Measurements from ENCODE around the gene KHSRP. TPM values are rescaled to one million over a fixed set of nuclear protein-coding genes. Genes with fewer than 3 reads are reported as not detected.

The KHSRP gene
- total and polyA plus RNA-seq, 7 experiments from 2014 or later, result 12.5 to 276 (median 149) TPM

DNA sequence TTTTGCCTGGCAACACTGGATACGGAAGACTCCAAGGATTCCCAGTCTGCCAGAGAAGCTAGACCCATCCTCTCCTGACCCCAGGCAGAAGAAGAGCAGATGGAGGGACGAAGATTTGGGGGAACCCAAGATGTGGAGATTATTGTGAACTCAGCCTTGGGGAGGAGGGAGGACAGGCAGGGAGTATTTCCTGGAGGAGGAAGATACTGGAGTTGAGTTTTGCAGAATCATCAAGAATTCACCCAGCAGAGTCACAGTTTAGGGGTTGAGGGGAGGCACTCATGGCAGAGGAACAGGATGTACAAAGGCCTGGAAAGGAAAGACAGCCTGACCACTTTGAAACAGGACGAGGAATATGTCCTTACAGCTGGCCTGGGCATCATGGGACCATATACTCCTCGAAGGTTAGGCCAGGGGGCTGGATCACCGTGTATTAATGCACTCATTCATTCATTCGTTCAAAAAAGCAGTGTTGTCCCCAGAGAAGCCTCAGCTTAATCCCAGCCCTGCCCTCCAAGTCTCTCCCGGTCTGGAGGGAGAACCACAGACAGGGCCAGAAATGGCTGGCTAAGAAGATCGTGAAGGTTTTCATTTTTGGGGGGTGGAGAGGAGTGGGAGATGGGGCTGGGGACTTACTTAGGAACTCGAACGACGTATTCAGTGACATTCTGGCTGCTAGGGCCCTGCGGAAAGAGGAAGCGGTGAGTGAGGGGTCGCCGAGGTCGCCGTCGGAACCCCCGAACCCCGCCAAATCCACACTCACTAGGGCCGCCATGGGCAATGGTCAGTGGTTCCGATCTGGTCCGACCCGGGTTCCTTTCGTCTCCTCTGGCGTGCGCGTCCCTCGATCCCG is 32.2 kb downstream of the KHSRP start:
- H3K4me3 ChIP-seq (ENCODE audit: low read length), result peak overlapping the region; percentile 81
- peaks cover 8 to 12% of the 10 kb centered on the region in 2 donors for H3K4me1 ChIP-seq (ENCODE audit: control insufficient read depth in 2 of 2, insufficient read depth in 2 of 2, low read length in 2 of 2)
- no peaks in the 10 kb centered on the region for H3K9me3 ChIP-seq (ENCODE audit: control insufficient read depth in 2 of 3, low read length in 3 of 3)
- peaks cover 0 to 18% (median 11%) of the 10 kb centered on the region in 5 donors for H3K36me3 Mint-ChIP-seq
- H3K27me3 ChIP-seq (ENCODE audit: control insufficient read depth in 2 of 2, insufficient read depth in 2 of 2, low read length in 2 of 2), result no peaks in the 10 kb centered on the region
- H3K27me3 Mint-ChIP-seq, result no peaks in the 10 kb centered on the region
- H3K36me3 ChIP-seq (ENCODE audit: control insufficient read depth in 2 of 3, insufficient read depth in 3 of 3, low read length in 3 of 3), result peaks cover 0 to 41% (median 5%) of the 10 kb centered on the region in 3 experiments
- H3K27ac ChIP-seq (ENCODE audit: low read depth, low read length), result peak overlapping the region; percentile 98
- H3K27ac Mint-ChIP-seq, result peak overlapping the region; percentile 95 to 99 (median 97)
- peak overlapping the region; percentile 90 to 95 (median 94) for H3K4me3 Mint-ChIP-seq
- intact Hi-C loops (cut with micrococcal nuclease), result loop anchor here (1.0 to 2.0 kb wide), 7 partner anchors 19 to 345 kb away; partner anchors contain the start of genes CLPP (in 2 of the 2) and GPR108 (in 1 of the 2)
- H3K4me1 Mint-ChIP-seq, result peaks cover 20 to 27% (median 25%) of the 10 kb centered on the region in 7 donors
- ChIA-PET POLR2A (interaction anchor here (0.8 to 2.2 kb wide), 6 partner anchors 20 to 86 kb away, joined by 3 to 11 read pairs (median 4); partner anchors contain the start of genes ALKBH7 and CLPP), CTCF (interaction anchor here (1.2 kb wide), 1 partner anchor 20 kb away, joined by 4 read pairs; the partner anchor contains the start of gene ALKBH7)
- DNase-seq (peak in 1 of 9 donors; percentile 11), ATAC-seq (no peak)
- H3K9me3 Mint-ChIP-seq, result no peaks in the 10 kb centered on the region

DNA sequence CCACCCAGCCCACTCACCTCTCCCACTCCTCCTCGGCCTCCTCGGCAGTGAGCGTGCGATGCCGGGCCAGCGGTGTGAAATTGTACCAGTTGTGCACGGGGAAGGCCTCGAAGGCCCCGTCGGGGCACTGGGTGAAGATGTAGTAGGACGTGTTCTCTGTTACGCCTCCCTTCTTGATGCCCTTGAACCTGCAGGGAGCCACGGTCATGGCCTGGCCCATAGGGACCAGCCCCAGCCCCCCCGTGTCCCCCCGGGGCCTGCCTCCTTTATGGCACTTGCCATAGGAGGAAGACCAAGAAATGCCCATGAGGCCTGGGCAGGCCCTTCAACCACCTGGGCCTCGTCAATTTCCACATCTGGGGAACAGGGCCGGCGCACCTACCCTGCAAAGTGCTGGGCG is 37.2 kb downstream of the KHSRP start:
- Mint-ChIP-seq H3K4me3 (no peak overlapping the region), H3K9me3 (no peaks in the 10 kb centered on the region), H3K4me1 (peaks cover 13 to 14% (median 13%) of the 10 kb centered on the region in 7 donors), H3K27me3 (no peaks in the 10 kb centered on the region), H3K36me3 (peaks cover 0 to 27% (median 19%) of the 10 kb centered on the region in 5 donors), H3K27ac (no peak overlapping the region)
- no peak for DNase-seq
- Histone ChIP-seq H3K4me1 (ENCODE audit: control insufficient read depth in 2 of 2, insufficient read depth in 2 of 2, low read length in 2 of 2) (peaks cover 5 to 6% of the 10 kb centered on the region in 2 donors), H3K4me3 (ENCODE audit: low read length) (no peak overlapping the region), H3K36me3 (ENCODE audit: control insufficient read depth in 2 of 3, insufficient read depth in 3 of 3, low read length in 3 of 3) (peaks cover 0 to 77% (median 5%) of the 10 kb centered on the region in 3 experiments), H3K27me3 (ENCODE audit: control insufficient read depth in 2 of 2, insufficient read depth in 2 of 2, low read length in 2 of 2) (no peaks in the 10 kb centered on the region), H3K27ac (ENCODE audit: low read depth, low read length) (no peak overlapping the region), H3K9me3 (ENCODE audit: control insufficient read depth in 2 of 3, low read length in 3 of 3) (no peaks in the 10 kb centered on the region)
- ChIA-PET POLR2A (interaction anchor here (0.6 kb wide), 1 partner anchor 117 kb away, joined by 3 read pairs; no protein-coding TSS in a partner anchor), CTCF (interaction anchor here (0.6 kb wide), 1 partner anchor 16 kb away, joined by 3 read pairs; no protein-coding TSS in a partner anchor)
- ATAC-seq, result no peak
- intact Hi-C loops (cut with micrococcal nuclease), result no loop called here

- intact Hi-C loops (cut with micrococcal nuclease), result no loop called here
- Histone ChIP-seq H3K27ac (ENCODE audit: low read depth, low read length) (no peak overlapping the region), H3K4me3 (ENCODE audit: low read length) (no peak overlapping the region), H3K9me3 (ENCODE audit: control insufficient read depth in 2 of 3, low read length in 3 of 3) (peaks cover 0 to 7% (median 0%) of the 10 kb centered on the region in 3 experiments), H3K4me1 (ENCODE audit: control insufficient read depth in 2 of 2, insufficient read depth in 2 of 2, low read length in 2 of 2) (no peaks in the 10 kb centered on the region), H3K36me3 (ENCODE audit: control insufficient read depth in 2 of 3, insufficient read depth in 3 of 3, low read length in 3 of 3) (peaks cover 0 to 92% (median 21%) of the 10 kb centered on the region in 3 experiments), H3K27me3 (ENCODE audit: control insufficient read depth in 2 of 2, insufficient read depth in 2 of 2, low read length in 2 of 2) (no peaks in the 10 kb centered on the region)
- Mint-ChIP-seq H3K27me3 (no peaks in the 10 kb centered on the region), H3K36me3 (peaks cover 5 to 42% (median 26%) of the 10 kb centered on the region in 5 donors), H3K4me3 (no peak overlapping the region), H3K4me1 (peaks cover 0 to 4% (median 0%) of the 10 kb centered on the region in 7 donors), H3K9me3 (peaks cover 0 to 6% (median 0%) of the 10 kb centered on the region in 11 donors), H3K27ac (no peak overlapping the region)
- no peak for ATAC-seq
- ChIA-PET POLR2A (no interaction called here), CTCF (no interaction called here)
- no peak for DNase-seq
Observed at GRCh38 chr19:6384381-6384780, 40.2 kb downstream of the KHSRP start.

- Histone ChIP-seq H3K27me3 (ENCODE audit: control insufficient read depth in 2 of 2, insufficient read depth in 2 of 2, low read length in 2 of 2) (no peaks in the 10 kb centered on the region), H3K27ac (ENCODE audit: low read depth, low read length) (no peak overlapping the region), H3K4me3 (ENCODE audit: low read length) (no peak overlapping the region), H3K4me1 (ENCODE audit: control insufficient read depth in 2 of 2, insufficient read depth in 2 of 2, low read length in 2 of 2) (no peaks in the 10 kb centered on the region), H3K9me3 (ENCODE audit: control insufficient read depth in 2 of 3, low read length in 3 of 3) (peaks cover 0 to 7% (median 0%) of the 10 kb centered on the region in 3 experiments), H3K36me3 (ENCODE audit: control insufficient read depth in 2 of 3, insufficient read depth in 3 of 3, low read length in 3 of 3) (peaks cover 0 to 89% (median 18%) of the 10 kb centered on the region in 3 experiments)
- Mint-ChIP-seq H3K27ac (peak overlapping the region in 1 of 9 donors; percentile 70), H3K9me3 (peaks cover 0 to 6% (median 0%) of the 10 kb centered on the region in 11 donors), H3K4me1 (peaks cover 0 to under 1% (median 0%) of the 10 kb centered on the region in 7 donors), H3K27me3 (no peaks in the 10 kb centered on the region), H3K4me3 (no peak overlapping the region), H3K36me3 (peaks cover 5 to 37% (median 23%) of the 10 kb centered on the region in 5 donors)
- intact Hi-C loops (cut with micrococcal nuclease), result no loop called here
- CTCF ChIA-PET, result no interaction called here
- POLR2A ChIA-PET, result interaction anchor here (0.7 kb wide), 1 partner anchor 634 kb away, joined by 4 read pairs; no protein-coding TSS in a partner anchor
- ATAC-seq, result no peak
- DNase-seq, result no peak
Observed at GRCh38 chr19:6383188-6383587, 41.4 kb downstream of the KHSRP start.

DNA sequence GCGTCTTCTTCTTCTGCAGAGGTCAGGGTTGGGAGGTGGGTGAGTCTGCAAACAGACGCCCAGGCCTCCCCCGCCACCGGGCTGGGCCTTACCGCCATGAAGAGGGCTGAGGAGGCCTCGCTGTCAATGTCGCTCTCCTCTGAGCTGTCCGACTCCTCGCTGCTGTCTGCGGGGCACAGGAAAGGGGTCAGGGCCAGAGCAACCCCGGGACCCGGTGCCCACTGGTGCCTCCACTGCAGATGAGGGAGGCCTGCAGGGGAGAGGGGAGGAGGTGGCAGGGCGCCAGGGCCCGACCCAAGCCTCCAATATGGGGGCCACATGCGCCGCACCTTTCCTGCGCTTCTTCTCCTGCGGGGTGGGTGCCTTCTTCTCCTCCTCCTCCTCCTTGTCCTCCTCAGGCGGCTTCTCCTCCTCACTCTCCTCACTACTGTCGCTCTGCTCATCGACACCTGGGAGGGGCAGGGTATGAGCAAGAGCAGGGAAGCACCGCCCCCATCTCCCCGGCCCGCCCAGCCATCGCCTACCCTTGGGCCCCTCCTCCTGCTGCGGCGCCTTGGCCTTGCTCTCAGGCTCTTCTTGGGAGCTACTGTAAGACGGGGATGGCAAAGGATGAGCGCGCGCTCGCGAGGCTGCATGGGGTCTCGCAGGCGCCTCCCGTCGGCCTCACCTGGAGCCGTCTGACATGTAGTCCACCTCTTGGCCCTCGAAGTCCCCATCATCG is 43.4 kb downstream of the KHSRP start:
- peaks cover 0 to 70% (median 16%) of the 10 kb centered on the region in 3 experiments for H3K36me3 ChIP-seq (ENCODE audit: control insufficient read depth in 2 of 3, insufficient read depth in 3 of 3, low read length in 3 of 3)
- no peak for DNase-seq
- Mint-ChIP-seq H3K36me3 (peaks cover 5 to 28% (median 22%) of the 10 kb centered on the region in 5 donors), H3K4me1 (no peaks in the 10 kb centered on the region), H3K27me3 (no peaks in the 10 kb centered on the region), H3K9me3 (peaks cover 0 to 6% (median 0%) of the 10 kb centered on the region in 11 donors), H3K27ac (peak overlapping the region in 1 of 9 donors; percentile 56), H3K4me3 (no peak overlapping the region)
- no peak for ATAC-seq
- no peak overlapping the region for H3K4me3 ChIP-seq (ENCODE audit: low read length)
- CTCF ChIA-PET, result no interaction called here
- H3K4me1 ChIP-seq (ENCODE audit: control insufficient read depth in 2 of 2, insufficient read depth in 2 of 2, low read length in 2 of 2), result no peaks in the 10 kb centered on the region
- H3K27me3 ChIP-seq (ENCODE audit: control insufficient read depth in 2 of 2, insufficient read depth in 2 of 2, low read length in 2 of 2), result no peaks in the 10 kb centered on the region
- peaks cover 0 to 7% (median 0%) of the 10 kb centered on the region in 3 experiments for H3K9me3 ChIP-seq (ENCODE audit: control insufficient read depth in 2 of 3, low read length in 3 of 3)
- no peak overlapping the region for H3K27ac ChIP-seq (ENCODE audit: low read depth, low read length)
- POLR2A ChIA-PET, result no interaction called here
- intact Hi-C loops (cut with micrococcal nuclease), result no loop called here

DNA sequence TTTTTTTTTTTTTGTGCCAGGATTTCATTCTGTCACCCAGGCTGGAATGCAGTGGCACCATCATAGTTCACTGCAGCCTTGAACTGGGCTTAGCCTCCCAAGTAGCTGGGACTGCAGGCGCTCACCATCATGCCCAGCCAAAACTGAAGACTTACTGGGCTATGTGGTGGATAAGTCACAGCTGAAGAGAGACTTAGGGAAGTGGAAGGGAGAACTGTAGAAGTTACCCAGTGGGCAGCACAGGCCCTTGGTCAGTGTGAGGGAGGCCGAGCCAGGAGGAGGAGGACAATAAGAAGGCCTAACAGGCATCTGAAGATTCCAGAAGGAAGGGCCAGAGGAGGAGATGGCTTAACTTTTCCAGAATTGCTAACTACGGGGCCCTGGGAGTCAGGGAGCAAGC is 44.9 kb downstream of the KHSRP start:
- Mint-ChIP-seq H3K4me3 (no peak overlapping the region), H3K27me3 (no peaks in the 10 kb centered on the region), H3K27ac (peak overlapping the region in 1 of 9 donors; percentile 62), H3K9me3 (peaks cover 0 to 6% (median 0%) of the 10 kb centered on the region in 11 donors), H3K4me1 (no peaks in the 10 kb centered on the region), H3K36me3 (peaks cover 5 to 28% (median 14%) of the 10 kb centered on the region in 5 donors)
- no peaks in the 10 kb centered on the region for H3K4me1 ChIP-seq (ENCODE audit: control insufficient read depth in 2 of 2, insufficient read depth in 2 of 2, low read length in 2 of 2)
- no peak overlapping the region for H3K4me3 ChIP-seq (ENCODE audit: low read length)
- H3K27ac ChIP-seq (ENCODE audit: low read depth, low read length), result no peak overlapping the region
- CTCF ChIA-PET, result no interaction called here
- peaks cover 0 to 57% (median 16%) of the 10 kb centered on the region in 3 experiments for H3K36me3 ChIP-seq (ENCODE audit: control insufficient read depth in 2 of 3, insufficient read depth in 3 of 3, low read length in 3 of 3)
- no peak for DNase-seq
- POLR2A ChIA-PET, result interaction anchor here (0.6 kb wide), 1 partner anchor 198 kb away, joined by 9 read pairs; no protein-coding TSS in a partner anchor
- H3K27me3 ChIP-seq (ENCODE audit: control insufficient read depth in 2 of 2, insufficient read depth in 2 of 2, low read length in 2 of 2), result no peaks in the 10 kb centered on the region
- ATAC-seq, result no peak
- intact Hi-C loops (cut with micrococcal nuclease), result no loop called here
- peaks cover 0 to 7% (median 0%) of the 10 kb centered on the region in 3 experiments for H3K9me3 ChIP-seq (ENCODE audit: control insufficient read depth in 2 of 3, low read length in 3 of 3)

Data from naive thymus-derived CD4-positive, alpha-beta T cell (primary cell).